Measurements from ENCODE around the gene FAM114A1.
"Not testable (repeated sequence)": the region's sequence is repeated elsewhere in the genome, so short reads cannot be mapped to it uniquely, and the experiment has no call there.

Gene FAM114A1

GRCh38 chr4:38985410-38986100 lies 117.9 kb downstream of the FAM114A1 start:
- no peak for DNase-seq (ENCODE audit: low spot score)
- no peak for TF ChIP-seq CTCF (IDR thresholded peaks at IDR 0.05; ENCODE audit: borderline replicate concordance, control extremely low read depth, extremely low read depth, insufficient read depth, missing control alignments)
- in situ Hi-C loops (cut with MboI; ENCODE audit: low sequenced_read_pairs, unreplicated experiment), result no loop called here

GRCh38 chr4:38987491-38987890 lies 119.9 kb downstream of the FAM114A1 start:
- DNase-seq (ENCODE audit: low spot score), result peak; percentile 17
- TF ChIP-seq CTCF (IDR thresholded peaks at IDR 0.05; ENCODE audit: borderline replicate concordance, control extremely low read depth, extremely low read depth, insufficient read depth, missing control alignments), result no peak
- in situ Hi-C loops (cut with MboI; ENCODE audit: low sequenced_read_pairs, unreplicated experiment), result no loop called here

DNA sequence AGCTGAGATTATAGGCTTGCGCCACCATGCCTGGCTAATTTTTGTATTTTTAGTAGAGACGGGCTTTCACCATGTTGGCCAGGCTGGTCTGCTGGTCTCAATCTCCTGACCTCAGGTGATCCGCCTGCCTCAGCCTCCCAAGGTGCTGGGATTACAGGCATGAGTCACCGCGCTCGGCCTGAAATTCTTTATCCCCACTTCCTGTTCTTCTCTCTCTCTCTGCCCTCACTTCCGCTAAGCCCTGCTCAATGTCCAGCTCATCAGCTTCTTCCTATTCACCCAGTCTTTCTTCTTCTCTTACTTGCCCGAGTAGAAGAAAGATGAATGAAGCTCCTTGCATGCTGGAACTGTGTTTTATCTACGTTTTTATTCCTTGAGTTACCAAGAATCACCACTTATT lies 120.7 kb downstream of the FAM114A1 start:
- DNase-seq (ENCODE audit: low spot score); in situ Hi-C loops (cut with MboI; ENCODE audit: low sequenced_read_pairs, unreplicated experiment): not testable (repeated sequence)

- no peak for TF ChIP-seq CTCF (IDR thresholded peaks at IDR 0.05; ENCODE audit: borderline replicate concordance, control extremely low read depth, extremely low read depth, insufficient read depth, missing control alignments)
- DNase-seq (ENCODE audit: low spot score), result no peak
- in situ Hi-C loops (cut with MboI; ENCODE audit: low sequenced_read_pairs, unreplicated experiment), result no loop called here
These were observed 121.9 kb downstream of the FAM114A1 start for GRCh38 chr4:38989487-38989886.

- no peak for DNase-seq (ENCODE audit: low spot score)
- no peak for TF ChIP-seq CTCF (IDR thresholded peaks at IDR 0.05; ENCODE audit: borderline replicate concordance, control extremely low read depth, extremely low read depth, insufficient read depth, missing control alignments)
- in situ Hi-C loops (cut with MboI; ENCODE audit: low sequenced_read_pairs, unreplicated experiment), result no loop called here
These were observed 122.6 kb downstream of the FAM114A1 start for GRCh38 chr4:38990241-38990640.

- DNase-seq (ENCODE audit: low spot score), result no peak
- no peak for TF ChIP-seq CTCF (IDR thresholded peaks at IDR 0.05; ENCODE audit: borderline replicate concordance, control extremely low read depth, extremely low read depth, insufficient read depth, missing control alignments)
- in situ Hi-C loops (cut with MboI; ENCODE audit: low sequenced_read_pairs, unreplicated experiment), result no loop called here
These were observed 126.1 kb downstream of the FAM114A1 start for GRCh38 chr4:38993683-38994082.

- no peak for TF ChIP-seq CTCF (IDR thresholded peaks at IDR 0.05; ENCODE audit: borderline replicate concordance, control extremely low read depth, extremely low read depth, insufficient read depth, missing control alignments)
- no peak for DNase-seq (ENCODE audit: low spot score)
- in situ Hi-C loops (cut with MboI; ENCODE audit: low sequenced_read_pairs, unreplicated experiment), result no loop called here
These were observed 126.5 kb downstream of the FAM114A1 start for GRCh38 chr4:38994135-38994534.
